ENCODE measurements around the gene TRIM65.

Gene TRIM65, protein sequence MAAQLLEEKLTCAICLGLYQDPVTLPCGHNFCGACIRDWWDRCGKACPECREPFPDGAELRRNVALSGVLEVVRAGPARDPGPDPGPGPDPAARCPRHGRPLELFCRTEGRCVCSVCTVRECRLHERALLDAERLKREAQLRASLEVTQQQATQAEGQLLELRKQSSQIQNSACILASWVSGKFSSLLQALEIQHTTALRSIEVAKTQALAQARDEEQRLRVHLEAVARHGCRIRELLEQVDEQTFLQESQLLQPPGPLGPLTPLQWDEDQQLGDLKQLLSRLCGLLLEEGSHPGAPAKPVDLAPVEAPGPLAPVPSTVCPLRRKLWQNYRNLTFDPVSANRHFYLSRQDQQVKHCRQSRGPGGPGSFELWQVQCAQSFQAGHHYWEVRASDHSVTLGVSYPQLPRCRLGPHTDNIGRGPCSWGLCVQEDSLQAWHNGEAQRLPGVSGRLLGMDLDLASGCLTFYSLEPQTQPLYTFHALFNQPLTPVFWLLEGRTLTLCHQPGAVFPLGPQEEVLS

DNA sequence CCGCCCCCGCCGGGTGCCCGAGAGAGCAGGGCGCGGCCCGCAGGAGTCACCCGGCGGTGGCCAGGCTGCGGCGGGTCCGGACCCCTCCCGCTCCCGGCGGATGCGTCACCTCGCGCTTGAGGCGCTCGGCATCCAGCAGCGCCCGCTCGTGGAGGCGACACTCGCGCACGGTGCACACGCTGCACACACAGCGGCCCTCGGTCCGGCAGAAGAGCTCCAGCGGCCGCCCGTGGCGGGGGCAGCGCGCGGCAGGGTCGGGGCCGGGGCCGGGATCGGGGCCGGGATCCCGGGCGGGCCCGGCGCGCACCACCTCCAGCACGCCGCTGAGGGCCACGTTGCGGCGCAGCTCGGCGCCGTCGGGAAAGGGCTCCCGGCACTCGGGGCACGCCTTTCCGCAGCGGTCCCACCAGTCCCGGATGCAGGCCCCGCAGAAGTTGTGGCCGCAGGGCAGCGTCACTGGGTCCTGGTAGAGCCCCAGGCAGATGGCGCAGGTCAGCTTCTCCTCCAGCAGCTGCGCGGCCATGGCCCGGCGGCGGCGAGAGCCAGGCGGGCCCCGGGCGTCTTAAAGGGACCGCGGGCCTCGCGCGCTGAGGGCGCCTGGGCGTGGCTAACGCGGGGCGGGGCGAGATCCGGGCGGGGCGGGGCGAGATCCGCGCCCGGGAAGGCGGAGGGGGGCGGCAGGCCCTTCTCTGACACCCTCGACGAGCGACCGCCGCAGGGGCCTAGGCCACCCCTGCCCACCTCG lies at the start of gene TRIM65:
Gene TRIM65 (minus strand): TSS at position 537 of the 745 bp plus-strand sequence. CDS start 14 bp downstream, at position 523.
- DNase-seq, result peak; percentile 94

DNA sequence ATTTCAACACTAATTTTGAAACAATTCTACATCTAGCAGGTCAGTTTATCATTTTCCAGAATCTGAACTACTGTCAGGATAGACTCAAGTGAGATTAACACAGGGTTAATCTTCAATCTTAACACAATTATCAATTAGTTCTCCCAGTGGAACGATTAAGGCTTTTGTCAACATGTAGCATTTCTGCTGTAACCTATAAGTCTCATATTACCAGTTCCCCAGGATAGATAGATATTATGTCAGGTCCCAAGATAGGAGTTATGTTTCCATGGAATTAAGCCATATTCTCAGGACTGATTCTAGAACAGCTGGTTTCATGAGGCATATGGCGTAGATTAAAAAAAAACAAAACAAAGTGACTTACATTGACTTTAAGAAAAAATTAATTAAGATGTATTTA lies 48.5 kb upstream of the TRIM65 start:
- no peak for DNase-seq

DNA sequence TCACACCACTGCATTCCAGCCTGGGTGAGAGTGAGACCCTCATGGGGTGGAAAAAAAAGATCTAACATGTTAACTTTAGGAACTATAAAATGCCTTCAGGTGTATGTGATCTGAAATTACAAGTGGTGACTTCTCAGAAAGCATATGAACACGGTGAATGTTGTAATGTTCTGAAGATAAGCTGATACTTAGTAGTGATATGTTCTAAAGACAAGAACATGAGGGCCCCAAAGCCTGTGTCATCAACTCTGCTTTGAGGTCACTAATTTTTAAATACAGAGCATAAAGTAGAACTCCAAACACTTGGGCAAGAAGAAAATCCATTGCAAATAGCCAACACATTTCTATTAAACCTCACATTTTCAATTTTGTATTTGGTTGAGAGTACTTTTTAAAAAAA lies 46.7 kb upstream of the TRIM65 start:
- DNase-seq, result no peak

DNA sequence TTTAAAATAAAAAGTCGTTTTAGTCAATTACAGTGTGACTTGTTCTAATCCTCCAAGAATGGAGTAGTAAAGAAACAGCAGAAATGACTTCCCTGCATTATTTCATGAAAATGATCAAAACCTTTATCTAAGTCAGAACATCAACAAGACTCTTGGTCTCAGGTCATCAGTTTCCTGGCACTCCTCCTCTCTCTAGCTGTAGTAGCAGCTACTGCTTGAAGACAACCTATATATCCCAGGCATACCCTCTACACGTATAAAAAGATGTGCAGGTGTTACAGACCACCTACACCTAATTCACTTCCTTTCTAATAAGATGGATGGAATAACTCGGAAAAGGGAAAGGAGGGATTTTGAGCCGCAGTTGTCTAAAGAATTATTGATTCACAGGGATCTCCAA lies 45.7 kb upstream of the TRIM65 start:
- no peak for DNase-seq

DNA sequence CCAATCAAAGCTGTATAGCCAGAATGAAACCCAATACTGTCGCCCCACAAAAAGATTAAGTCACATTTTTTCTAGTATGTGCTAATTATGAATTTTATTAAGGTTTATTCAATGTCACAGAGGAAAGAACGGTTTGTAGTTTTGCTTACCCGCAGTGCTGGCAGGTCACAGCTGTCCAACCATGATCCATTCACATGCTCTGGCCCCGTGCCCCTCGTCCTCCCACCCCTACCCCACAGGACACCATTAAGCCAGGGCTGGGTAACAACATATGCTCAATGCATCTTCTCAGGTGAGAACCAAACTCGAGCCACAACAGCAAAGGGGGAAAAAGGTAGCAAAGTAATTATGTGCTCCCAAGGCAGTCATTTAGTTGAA lies 44.7 kb upstream of the TRIM65 start:
- DNase-seq, result no peak

DNA sequence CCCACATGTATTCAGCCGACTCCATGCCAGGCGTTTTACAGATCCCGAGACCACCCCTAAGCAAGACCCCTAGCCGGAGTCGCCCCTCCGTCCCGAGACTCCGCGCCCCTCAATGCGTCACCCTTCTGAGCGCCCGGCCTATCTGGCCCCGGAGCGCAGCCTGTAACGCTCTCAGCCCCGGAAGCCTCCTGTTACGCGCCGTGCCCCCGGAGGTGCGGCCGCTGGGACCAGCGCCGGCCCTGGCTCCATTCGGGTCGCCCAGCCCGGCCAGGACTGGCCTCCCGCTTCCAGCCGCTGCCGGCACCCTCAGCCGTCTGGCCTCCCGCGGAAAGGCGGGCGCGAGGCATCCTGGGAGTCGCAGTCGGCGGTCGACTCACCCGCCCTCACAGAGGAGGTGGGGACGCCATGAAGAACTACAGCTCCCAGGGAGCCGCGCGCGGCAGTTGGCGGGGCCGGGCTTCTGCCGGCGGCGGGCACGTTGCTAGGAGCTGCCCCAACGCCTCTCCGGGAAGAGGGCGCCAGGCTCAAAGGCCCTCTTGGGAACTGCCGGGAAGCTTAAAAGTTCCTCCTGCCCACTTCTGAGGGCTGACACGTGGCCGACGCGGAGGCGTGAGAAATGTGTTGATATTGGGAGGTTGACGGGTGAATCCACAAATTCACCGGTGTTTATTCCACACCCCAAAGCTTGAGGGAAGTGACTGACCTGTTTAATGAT lies 44.1 kb upstream of the TRIM65 start, which contains the start of gene FBF1:
Gene FBF1 (minus strand): TSS at position 316 of the 715 bp plus-strand sequence. CDS start 2,893 bp downstream, outside the sequence.
- DNase-seq, result peak; percentile 94

DNA sequence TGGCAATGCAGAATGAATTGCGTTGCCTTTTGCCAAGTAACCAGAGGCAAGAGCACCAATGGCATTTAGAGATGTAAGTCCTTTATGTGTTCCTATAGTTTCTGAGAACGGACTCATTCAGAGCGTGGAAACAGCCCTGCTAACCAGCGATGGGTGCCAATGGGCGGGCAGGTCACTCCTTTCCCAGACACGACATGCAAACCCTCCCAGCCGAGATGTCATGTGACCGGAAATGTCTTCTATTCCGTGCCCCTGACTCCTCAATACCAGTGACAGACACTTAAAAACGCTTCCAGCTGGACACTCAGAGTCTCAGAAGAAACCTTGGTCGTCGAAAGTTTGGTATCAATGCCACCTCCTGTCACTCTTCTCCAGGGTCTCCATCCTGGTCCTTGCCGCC lies 40.9 kb upstream of the TRIM65 start:
- no peak for DNase-seq

DNA sequence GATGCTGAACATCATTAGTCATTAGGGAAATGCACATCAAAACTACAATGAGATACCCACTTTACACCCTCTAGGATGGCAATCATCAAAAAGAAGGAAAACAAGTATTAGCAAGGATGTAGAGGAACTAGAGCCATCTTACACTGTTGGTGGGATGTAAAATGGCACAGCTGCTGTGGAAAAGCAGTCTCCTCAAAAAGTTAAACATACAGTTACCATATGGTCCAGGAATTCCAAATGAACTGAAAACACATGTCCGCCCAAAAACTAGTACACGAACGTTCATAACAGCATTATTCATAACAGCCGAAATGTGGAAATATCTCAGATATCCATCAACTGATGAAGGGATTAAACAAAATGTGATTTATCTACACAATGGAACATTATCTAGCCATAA lies 37.1 kb upstream of the TRIM65 start:
- DNase-seq, result no peak

DNA sequence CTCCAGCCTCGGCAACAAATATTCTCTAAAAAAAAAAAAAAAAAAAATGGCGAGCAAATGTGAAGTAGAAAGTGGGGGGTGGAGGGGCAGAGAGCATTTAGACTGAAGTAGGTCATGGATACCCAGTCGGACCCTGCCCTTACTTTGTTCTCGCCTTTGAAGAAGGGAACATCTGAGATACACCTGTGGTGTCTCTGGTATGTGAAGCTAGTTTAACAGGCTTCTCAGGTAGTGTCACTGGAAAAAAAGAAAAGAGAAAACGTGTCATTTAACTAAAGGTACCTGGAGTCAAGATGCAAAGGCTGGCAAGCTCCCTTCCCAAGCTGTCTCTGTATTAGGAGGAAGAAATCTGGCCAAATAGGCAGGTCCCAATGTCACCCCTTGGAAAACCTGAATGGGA lies 36.1 kb upstream of the TRIM65 start:
- DNase-seq, result no peak

DNA sequence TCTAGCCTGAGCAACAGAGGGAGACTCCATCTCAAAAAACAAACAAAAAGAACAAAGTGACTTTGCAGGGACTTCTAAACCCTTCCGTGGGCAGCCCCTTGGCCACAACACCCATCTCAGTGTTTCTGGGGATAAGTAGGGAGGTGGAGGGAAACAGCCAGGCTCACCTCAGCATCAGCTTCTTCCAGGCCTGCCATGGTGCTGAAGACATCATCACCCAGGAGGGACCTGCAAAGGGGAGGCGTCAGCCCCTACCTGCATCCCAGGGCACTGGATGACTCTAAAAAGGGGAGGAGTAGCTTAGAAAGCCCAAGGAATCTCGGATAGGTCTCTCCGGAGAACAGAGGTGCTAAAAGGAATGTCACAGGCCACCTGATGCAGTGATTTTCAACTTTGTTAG lies 34.3 kb upstream of the TRIM65 start:
- no peak for DNase-seq

DNA sequence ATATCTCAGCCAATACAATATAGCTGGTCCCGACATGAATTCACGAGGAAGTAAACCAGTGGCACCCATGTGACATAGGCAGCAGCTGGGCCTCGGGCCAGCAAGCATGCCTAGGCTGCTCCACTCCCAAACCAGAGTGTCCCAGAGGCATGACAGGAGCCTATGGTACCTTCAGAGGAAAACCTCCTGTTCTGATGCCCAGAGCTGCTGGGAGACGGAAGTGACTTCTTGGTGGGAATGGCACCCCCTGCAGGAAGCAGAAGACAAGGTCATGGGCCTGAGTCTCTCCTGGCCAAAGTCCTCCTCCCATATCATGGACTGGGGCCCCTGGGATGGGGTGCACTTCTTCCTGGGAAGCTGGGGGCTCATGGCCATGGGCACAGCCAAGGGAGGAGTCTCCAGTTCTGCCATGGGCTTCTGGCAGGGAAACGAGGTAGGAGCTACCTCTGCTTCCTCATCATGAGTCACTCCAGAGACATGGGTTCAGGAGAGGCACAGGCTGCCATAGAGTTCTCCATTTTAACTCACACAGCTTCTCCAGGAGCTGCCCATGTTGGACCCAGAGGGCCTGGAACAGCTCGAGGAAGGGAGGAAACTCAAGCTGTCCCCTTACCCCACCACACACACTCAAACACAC lies 30.7 kb upstream of the TRIM65 start:
- DNase-seq, result no peak

DNA sequence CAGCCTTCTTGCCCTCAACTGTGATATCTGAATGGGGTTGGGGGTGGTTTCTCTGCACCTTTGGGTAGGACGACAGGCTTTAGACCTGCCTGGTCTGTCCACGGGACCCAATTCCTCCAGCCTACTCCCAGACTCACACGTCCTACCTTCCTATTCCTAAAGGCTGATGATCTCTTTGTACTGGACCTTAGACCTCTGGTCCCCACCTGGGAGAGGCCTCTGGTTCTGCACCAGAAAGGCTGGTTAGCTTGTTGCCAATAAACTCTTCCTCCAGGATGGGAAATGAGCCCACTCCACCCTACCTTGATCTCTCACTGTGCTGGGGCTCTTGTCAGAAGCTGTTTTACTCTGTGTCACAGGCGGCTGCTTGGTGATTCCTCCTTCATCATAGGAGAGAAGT lies 29.7 kb upstream of the TRIM65 start:
- DNase-seq, result no peak

DNA sequence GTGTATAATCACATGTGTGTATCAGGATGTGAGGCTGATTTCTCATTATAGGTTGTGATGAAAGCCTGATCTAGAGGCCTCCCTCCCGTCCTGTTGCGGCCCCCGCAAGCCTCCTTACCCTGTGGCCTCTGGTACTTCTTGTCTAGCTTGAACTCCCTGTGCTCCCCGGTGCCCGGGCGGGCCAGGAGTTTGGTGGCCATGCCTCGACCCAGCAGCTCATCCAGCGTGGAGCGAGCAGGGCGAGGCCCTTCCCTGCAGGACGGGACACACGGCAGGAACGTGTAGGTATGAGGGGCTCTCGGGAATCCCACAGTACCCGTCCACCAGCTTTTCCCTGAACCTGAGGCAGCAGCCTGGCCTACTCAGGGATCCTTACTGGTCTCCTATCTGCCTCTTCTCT lies 29.2 kb upstream of the TRIM65 start:
- DNase-seq, result no peak

DNA sequence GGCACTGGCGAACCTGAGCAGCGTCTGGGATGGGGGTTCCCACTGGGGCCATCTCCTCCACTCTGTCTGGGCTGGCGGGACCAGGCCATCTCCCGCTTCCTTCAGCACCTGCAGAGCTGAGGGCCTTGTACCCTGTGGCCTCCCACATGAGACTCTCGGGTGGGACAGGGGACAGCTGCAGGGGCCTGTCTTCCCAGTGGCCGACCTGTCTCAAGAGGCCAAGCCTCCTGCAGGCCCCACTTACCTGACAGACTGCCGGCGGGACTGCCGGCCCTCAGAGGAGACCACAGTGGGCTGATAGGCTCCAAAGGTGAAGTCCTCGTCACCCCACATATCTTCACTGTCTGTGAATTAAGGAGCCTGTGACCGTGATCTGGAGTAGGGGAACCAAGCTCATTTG lies 28.4 kb upstream of the TRIM65 start:
- no peak for DNase-seq

DNA sequence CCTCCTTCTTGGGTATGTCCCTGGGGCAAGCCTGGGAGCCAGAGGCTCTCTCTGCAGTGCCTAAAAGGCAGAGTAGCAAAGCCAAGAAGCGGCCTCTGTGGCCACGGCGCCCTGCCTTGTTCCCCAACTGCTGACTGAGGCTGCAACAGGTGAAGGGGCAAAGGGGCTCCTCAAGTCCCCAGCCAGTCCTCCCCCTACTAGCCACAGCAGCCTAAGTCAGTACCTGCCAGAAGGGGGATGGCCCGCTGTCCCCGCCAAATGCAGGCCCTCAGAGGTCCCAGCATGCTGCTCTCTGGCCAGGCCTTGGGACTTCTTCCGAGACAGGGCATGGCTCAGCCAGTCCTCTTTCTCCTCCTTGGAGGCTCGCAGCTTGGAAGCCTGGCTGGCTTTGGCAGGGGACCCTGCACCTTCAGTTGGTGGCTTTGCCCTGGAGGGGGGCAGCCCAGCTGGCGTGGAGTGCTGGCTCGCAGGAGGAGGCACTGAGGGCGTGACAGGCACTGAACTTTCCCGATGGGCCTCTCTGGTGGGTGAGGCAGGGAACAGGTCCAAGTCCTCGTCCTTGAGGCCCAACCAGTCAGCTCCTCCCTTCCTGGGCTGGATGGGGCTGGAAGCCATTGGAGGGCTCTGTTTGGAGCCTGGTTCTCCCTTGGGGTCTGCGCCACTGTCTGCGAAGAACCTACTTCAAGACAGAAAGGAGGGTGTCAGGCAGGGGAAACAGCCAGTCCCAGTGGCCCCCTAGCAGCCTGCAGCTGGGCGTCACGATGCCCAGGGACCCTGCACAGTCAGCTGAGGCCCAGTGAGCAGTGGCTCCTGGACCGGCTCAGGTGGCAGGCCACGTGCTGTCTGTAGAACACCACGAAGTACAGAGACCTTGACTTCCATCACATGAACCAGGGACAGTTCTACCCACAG lies 26.5 kb upstream of the TRIM65 start:
- no peak for DNase-seq

DNA sequence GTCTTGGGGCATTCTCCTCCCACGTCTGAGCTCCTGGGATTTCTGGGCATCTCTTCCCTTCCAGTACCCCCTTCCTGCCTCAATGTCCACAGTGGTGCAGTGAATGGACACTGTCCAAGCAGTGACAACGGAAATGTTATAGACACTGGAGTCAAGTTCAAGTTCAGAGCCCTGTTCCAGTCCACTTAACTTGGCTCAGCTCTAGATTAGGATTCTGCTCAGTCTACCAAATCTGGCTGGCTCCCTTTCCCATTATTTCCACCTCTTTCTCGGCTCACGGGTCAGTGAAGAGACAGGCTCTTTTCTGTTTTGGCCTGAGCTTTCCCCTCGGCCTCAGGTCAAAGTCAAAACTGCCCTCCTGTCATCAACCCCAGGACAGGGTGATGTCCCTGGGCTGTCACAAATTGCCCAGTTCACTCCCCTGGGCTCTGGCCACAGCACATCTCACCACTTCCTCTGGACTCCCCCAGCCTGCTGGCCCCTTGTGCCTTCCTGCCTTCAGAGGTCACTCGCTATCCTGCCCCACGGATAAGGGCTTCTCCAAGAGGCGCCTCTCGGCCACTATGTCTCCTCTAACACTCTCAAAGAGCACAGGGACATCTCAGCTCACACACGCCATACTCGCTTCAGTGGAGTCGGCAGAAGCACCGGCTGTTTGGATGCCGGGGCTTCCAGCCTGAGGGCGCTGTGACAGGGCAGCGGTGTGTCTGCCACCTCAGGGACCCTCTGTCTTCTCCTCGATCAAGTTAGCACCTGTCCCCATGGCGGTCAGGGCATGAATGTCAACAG lies 25.6 kb upstream of the TRIM65 start:
- no peak for DNase-seq

DNA sequence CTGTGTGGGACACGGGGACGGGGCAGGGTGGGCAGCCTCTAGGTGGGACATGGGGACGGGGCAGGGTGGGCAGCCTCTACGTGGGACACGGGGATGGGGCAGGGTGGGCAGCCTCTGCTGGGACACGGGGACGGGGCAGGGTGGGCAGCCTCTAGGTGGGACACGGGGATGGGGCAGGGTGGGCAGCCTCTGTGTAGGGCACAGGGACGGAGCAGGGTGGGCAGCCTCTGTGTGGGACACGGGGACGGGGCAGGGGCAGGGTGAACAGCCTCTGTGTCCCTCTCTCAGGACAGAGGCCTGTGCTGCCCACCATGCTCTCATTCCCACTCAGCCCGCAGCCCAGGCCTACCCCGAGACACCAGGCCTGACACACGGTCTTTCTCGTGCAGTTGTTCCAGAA lies 24.8 kb upstream of the TRIM65 start:
- DNase-seq, result no peak

DNA sequence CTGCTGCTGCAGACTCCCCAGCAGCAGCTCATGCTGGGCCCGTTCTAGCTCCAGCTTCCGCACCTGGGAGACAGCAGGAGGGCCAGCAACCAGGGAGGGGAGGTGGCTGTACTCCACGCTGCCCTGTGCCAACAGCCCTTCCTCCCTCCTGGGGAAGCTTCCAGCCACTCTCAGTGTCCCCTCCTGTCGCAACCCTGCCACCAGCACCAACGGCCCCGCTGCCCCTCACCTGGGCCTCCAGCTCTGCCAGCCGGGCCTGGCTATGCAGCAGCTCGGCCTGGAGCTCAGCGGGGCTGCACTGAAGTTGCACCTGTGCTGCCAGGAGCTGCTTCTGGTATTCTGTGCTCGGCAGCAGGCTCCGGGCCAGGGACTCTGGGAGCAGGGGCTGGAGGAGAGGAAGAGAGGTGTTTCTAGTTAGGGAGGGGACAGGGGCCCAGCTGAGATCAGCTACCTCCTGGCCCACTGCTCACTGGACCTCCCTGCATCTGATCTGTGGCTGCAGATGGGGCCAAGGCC lies 23.4 kb upstream of the TRIM65 start:
- no peak for DNase-seq

DNA sequence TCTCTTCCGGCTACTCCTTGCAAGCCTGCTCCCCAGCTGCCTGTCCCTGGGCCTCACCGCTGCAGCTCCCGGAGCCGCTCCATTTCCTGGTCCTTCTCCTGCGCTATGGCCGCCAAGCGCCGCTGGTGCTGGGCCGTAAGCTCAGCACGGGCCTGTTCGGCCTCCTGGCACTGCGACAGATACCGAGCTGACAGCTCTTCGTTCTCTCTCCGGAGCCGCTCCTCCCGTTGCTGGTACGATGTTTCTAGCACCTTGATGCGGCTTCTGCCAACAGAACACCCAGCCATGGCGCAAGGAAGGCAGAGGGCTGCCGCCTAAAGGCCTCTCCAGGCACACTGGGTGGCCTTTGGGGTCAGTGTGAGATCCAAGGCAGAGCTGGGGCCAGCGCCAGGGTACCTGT lies 22.9 kb upstream of the TRIM65 start:
- no peak for DNase-seq

DNA sequence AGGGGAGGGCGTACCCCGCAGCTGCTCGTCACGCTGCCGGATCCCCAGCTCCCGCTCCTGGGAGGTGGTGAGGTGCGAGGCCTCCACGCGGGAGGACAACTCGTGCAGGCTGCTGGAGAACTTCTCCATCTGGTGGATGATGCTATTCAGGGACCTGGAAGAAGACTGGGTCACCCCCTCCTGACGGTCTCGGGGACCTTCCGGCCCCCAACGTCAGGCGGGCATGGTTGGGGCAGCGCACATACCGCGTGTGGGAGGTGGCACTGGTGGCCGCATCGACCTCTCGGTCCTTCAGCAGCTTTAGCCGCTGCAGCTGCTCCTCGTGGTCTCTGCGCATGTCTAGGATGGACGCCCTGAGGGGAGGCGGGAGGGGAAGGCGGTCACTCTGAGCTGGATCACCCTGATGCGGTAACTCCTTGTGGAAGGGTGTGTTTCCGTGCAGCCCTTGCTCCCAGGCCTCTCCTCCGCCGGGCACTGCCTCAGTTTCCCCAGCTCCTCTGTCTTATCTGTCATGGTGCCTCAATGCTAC lies 21.2 kb upstream of the TRIM65 start:
- no peak for DNase-seq
